ENCODE results near the gene SLC25A47. TPM values are rescaled to one million over a fixed set of nuclear protein-coding genes. Genes with fewer than 3 reads are reported as not detected.
A peak's percentile ranks its signal among the peaks of the same experiment; 100 is the strongest.

The SLC25A47 gene
- total and polyA plus RNA-seq, 8 donors: not detected

- ATAC-seq: peak; percentile 51
- no peak for DNase-seq
- Histone ChIP-seq H3K4me3 (no peak overlapping the region), H3K4me1 (peaks cover 4 to 50% of the 10 kb centered on the region in 2 donors), H3K27me3 (no peaks in the 10 kb centered on the region), H3K9me3 (no peaks in the 10 kb centered on the region), H3K27ac (peak overlapping the region in 1 of 2 donors; percentile 39), H3K36me3 (peaks cover 0 to 90% of the 10 kb centered on the region in 2 donors)
- no peak for TF ChIP-seq CTCF (IDR thresholded peaks at IDR 0.05)
- intact Hi-C loops (cut with DNase I): no loop called here
Observed at GRCh38 chr14:100364403-100364802, 41.3 kb downstream of the SLC25A47 start.

GRCh38 chr14:100365741-100366140 lies 42.6 kb downstream of the SLC25A47 start:
- Histone ChIP-seq H3K4me1 (peaks cover 4 to 55% of the 10 kb centered on the region in 2 donors), H3K27ac (peak overlapping the region in 1 of 2 donors; percentile 45), H3K27me3 (no peaks in the 10 kb centered on the region), H3K4me3 (no peak overlapping the region), H3K36me3 (peaks cover 0 to 84% of the 10 kb centered on the region in 2 donors), H3K9me3 (no peaks in the 10 kb centered on the region)
- intact Hi-C loops (cut with DNase I): no loop called here
- no peak for TF ChIP-seq CTCF (IDR thresholded peaks at IDR 0.05)
- ATAC-seq (no peak), DNase-seq (no peak)

GRCh38 chr14:100369019-100369418 lies 45.9 kb downstream of the SLC25A47 start:
- Histone ChIP-seq H3K36me3 (peaks cover 0 to 60% of the 10 kb centered on the region in 2 donors), H3K9me3 (no peaks in the 10 kb centered on the region), H3K4me1 (peaks cover 2 to 56% of the 10 kb centered on the region in 2 donors), H3K4me3 (no peak overlapping the region), H3K27me3 (no peaks in the 10 kb centered on the region), H3K27ac (no peak overlapping the region)
- TF ChIP-seq CTCF (IDR thresholded peaks at IDR 0.05): no peak
- ATAC-seq: no peak
- no peak for DNase-seq
- intact Hi-C loops (cut with DNase I): no loop called here

- no peak for DNase-seq
- H3K27ac ChIP-seq: peak overlapping the region in 1 of 2 donors; percentile 8
- intact Hi-C loops (cut with DNase I): no loop called here
- ATAC-seq: no peak
- no peak for TF ChIP-seq CTCF (IDR thresholded peaks at IDR 0.05)
- H3K4me1 ChIP-seq: peaks cover 0 to 60% of the 10 kb centered on the region in 2 donors
- peaks cover 0 to 56% of the 10 kb centered on the region in 2 donors for H3K36me3 ChIP-seq
- H3K27me3 ChIP-seq: no peaks in the 10 kb centered on the region
- H3K4me3 ChIP-seq: no peak overlapping the region
- H3K9me3 ChIP-seq: no peaks in the 10 kb centered on the region
Observed at GRCh38 chr14:100370003-100370402, 46.9 kb downstream of the SLC25A47 start.

GRCh38 chr14:100371773-100372172 lies 48.6 kb downstream of the SLC25A47 start:
- Histone ChIP-seq H3K36me3 (peaks cover 0 to 40% of the 10 kb centered on the region in 2 donors), H3K9me3 (no peaks in the 10 kb centered on the region), H3K27me3 (no peaks in the 10 kb centered on the region), H3K27ac (peak overlapping the region in 1 of 2 donors; percentile 96), H3K4me3 (peak overlapping the region in 1 of 2 donors; percentile 87), H3K4me1 (peaks cover 3 to 61% of the 10 kb centered on the region in 2 donors)
- DNase-seq: no peak
- intact Hi-C loops (cut with DNase I): no loop called here
- TF ChIP-seq CTCF (IDR thresholded peaks at IDR 0.05): no peak
- ATAC-seq: no peak

Data from left lung (tissue), 10 donors.